Thoracic aorta (tissue), 2 donors: ENCODE results near the gene PAH. TPM values are rescaled to one million over a fixed set of nuclear protein-coding genes. Genes with fewer than 3 reads are reported as not detected.

Experiments
- ATAC-seq: fragments of 150-250 bp; one replicate; pipeline ENCODE4 v1.8.0; 2017; ENCODE audit warnings: low read depth; ENCODE audit not compliant: insufficient number of reproducible peaks, low FRiP score
- DNase-seq: peaks from one replicate; pipeline ENCODE4 v3.0.0-alpha.2; 2020; ENCODE audit warnings: low spot score
- H3K27ac ChIP-seq, 2 donors: fragments of 200-600 bp; sonication (generic); 1 replicate in 1 of 2; 2 replicates in 1 of 2; pipeline ENCODE4 v1.5.1; 2016; ENCODE audit warnings: mild to moderate bottlenecking in 2 of 2, moderate library complexity in 2 of 2
- H3K27me3 ChIP-seq: fragments of 200-600 bp; sonication (generic); replicated peaks from 2 replicates; pipeline ENCODE4 v1.6.0; 2016; ENCODE audit warnings: mild to moderate bottlenecking; ENCODE audit not compliant: insufficient read depth
- H3K36me3 ChIP-seq: fragments of 200-600 bp; sonication (generic); one replicate; pipeline ENCODE4 v1.5.1; 2016
- H3K4me1 ChIP-seq, 2 donors: fragments of 200-600 bp; sonication (generic); 1 replicate in 1 of 2; 2 replicates in 1 of 2; pipeline versions ENCODE4 v1.5.1 to v1.6.0; 2016; ENCODE audit warnings: low read depth in 2 of 2, mild to moderate bottlenecking in 1 of 2; ENCODE audit not compliant: control insufficient read depth in 1 of 2
- H3K4me3 ChIP-seq: fragments of 200-600 bp; sonication (generic); 2 replicates; pipeline ENCODE4 v1.5.1; 2016; ENCODE audit warnings: mild to moderate bottlenecking
- H3K9me3 ChIP-seq: fragments of 200-600 bp; sonication (generic); 2 replicates; pipeline ENCODE4 v1.5.1; 2016
- total RNA-seq, 2 donors: library from RNA; depleted of rRNA; stranded (reverse); fragments of >200 nt; gene quantifications; one replicate each; pipeline versions ENCODE4 v1.1.0 to v1.2.3, GENCODE V29; 2016
- TF ChIP-seq, protein P1 (sequence below): fragments of 200-600 bp; sonication (generic); IDR thresholded peaks from one replicate; pipeline ENCODE4 v1.5.1; 2019; ENCODE audit warnings: antibody characterized with exemption

Gene PAH
- total RNA-seq, 2 donors from 2014 or later = not detected

DNA sequence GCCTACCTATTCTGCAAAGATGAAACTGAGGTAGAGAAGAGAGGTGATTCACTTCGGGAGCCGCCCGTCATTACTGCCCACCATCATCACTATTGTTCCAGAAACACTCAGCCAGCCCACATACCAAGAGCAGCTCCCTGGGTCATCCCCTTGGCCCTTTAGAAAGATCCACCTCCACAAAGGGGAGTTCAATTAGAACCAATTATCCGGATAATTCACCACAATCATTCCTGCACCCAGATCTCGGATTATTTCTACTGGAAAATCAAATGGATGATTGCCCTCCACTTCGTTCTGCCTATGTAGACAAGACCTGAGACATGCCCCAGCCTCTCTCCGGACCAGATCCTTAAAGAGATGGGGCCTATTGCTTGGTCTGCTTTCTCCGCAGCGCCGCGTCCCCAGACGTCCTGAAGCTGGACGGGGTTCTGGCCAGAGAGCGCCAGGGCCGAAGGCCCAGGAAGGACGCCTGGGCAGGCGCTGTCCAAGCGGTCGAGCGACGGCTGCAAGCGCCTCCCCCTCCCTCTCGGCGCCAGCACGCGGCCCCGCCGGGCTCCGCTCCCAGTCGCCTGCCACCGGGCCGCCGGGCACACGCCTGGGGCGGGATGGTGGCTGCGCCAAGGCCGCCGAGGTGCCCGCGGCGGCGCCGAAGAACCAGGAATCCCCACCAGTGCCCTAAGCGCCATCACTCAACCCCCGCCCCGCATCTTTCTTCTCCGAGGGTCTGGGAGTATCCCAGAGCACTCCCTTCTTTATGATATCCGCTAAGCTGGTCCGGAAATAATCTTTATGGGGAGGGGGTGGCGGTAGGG is 39.1 kb upstream of the PAH start:
- H3K4me1 ChIP-seq = peaks cover 5 to 20% of the 10 kb centered on the region in 2 donors
- no peaks in the 10 kb centered on the region for H3K27me3 ChIP-seq
- H3K27ac ChIP-seq = no peak overlapping the region
- no peaks in the 10 kb centered on the region for H3K36me3 ChIP-seq
- ATAC-seq (no peak), DNase-seq (no peak)
- no peaks in the 10 kb centered on the region for H3K9me3 ChIP-seq
- TF ChIP-seq, protein P1, sequence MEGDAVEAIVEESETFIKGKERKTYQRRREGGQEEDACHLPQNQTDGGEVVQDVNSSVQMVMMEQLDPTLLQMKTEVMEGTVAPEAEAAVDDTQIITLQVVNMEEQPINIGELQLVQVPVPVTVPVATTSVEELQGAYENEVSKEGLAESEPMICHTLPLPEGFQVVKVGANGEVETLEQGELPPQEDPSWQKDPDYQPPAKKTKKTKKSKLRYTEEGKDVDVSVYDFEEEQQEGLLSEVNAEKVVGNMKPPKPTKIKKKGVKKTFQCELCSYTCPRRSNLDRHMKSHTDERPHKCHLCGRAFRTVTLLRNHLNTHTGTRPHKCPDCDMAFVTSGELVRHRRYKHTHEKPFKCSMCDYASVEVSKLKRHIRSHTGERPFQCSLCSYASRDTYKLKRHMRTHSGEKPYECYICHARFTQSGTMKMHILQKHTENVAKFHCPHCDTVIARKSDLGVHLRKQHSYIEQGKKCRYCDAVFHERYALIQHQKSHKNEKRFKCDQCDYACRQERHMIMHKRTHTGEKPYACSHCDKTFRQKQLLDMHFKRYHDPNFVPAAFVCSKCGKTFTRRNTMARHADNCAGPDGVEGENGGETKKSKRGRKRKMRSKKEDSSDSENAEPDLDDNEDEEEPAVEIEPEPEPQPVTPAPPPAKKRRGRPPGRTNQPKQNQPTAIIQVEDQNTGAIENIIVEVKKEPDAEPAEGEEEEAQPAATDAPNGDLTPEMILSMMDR = no peak
- H3K4me3 ChIP-seq = peak overlapping the region; percentile 11

DNA sequence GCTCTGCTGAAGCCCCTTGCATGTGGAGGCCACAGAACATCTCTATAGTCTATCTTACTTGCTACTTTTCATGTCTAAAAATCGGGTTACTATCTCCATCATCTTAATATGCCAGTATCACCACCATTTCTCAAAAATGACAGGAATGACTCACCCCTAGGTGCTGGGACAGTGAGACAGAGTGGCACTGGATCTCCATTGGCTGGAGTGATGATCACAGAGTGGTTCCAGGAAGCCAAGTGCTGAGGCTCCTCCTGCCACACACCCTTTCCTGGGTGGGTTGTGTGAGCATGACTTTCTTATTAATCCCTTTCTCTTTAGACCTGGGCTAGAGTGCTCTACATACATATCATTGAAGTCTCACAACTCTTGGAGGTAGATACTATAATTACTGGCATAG is 37.1 kb upstream of the PAH start:
- H3K27me3 ChIP-seq = no peaks in the 10 kb centered on the region
- H3K4me1 ChIP-seq = peaks cover 5 to 20% of the 10 kb centered on the region in 2 donors
- DNase-seq = no peak
- ATAC-seq = no peak
- no peak overlapping the region for H3K27ac ChIP-seq
- no peaks in the 10 kb centered on the region for H3K9me3 ChIP-seq
- H3K36me3 ChIP-seq = no peaks in the 10 kb centered on the region
- TF ChIP-seq, protein P1 = no peak
- H3K4me3 ChIP-seq = no peak overlapping the region

DNA sequence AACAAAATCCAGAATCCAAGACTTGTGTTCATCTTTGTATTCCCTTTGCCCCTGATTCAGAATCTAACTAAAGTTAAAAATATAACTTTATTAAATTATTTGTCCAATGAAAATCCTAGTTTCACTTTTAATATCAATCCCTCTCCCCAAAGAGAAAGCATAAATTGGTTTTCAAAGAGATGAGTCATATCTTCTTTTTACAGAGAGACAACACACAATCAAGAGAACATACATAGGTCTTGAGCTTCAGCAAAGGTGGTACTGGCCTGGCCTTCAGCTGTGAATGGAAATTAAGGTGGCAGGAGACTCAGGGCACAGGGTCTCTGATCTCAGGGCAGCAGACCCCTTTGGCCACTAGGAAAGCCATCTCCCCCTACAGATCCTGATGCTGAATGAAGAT is 36.2 kb upstream of the PAH start:
- no peaks in the 10 kb centered on the region for H3K27me3 ChIP-seq
- no peaks in the 10 kb centered on the region for H3K36me3 ChIP-seq
- no peak overlapping the region for H3K27ac ChIP-seq
- no peak for DNase-seq
- peaks cover 3 to 13% of the 10 kb centered on the region in 2 donors for H3K4me1 ChIP-seq
- TF ChIP-seq, protein P1 = no peak
- ATAC-seq = no peak
- H3K4me3 ChIP-seq = no peak overlapping the region
- H3K9me3 ChIP-seq = no peaks in the 10 kb centered on the region

DNA sequence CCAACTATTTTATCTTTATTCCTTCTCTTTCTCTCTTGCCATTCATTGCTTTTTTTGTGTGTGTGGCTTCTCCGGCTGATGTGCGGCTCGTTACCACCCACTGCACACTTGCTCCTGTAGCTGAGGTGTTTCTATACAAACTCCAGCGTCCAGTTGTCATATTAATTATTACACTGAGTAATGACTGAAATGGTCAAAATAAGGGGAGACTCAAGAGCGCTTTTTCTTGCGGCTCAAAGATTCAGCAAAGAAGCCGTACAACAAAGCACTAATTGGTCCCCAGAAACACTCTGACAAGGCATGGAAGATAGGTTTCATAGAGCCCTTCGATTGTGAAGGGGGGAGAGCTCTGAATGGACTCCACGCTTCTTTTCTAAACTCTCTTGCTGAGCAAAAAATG is 34.8 kb upstream of the PAH start:
- peaks cover 0 to 7% of the 10 kb centered on the region in 2 donors for H3K4me1 ChIP-seq
- H3K9me3 ChIP-seq = no peaks in the 10 kb centered on the region
- ATAC-seq = no peak
- no peaks in the 10 kb centered on the region for H3K27me3 ChIP-seq
- TF ChIP-seq, protein P1 = no peak
- no peaks in the 10 kb centered on the region for H3K36me3 ChIP-seq
- H3K4me3 ChIP-seq = no peak overlapping the region
- DNase-seq = no peak
- H3K27ac ChIP-seq = no peak overlapping the region

DNA sequence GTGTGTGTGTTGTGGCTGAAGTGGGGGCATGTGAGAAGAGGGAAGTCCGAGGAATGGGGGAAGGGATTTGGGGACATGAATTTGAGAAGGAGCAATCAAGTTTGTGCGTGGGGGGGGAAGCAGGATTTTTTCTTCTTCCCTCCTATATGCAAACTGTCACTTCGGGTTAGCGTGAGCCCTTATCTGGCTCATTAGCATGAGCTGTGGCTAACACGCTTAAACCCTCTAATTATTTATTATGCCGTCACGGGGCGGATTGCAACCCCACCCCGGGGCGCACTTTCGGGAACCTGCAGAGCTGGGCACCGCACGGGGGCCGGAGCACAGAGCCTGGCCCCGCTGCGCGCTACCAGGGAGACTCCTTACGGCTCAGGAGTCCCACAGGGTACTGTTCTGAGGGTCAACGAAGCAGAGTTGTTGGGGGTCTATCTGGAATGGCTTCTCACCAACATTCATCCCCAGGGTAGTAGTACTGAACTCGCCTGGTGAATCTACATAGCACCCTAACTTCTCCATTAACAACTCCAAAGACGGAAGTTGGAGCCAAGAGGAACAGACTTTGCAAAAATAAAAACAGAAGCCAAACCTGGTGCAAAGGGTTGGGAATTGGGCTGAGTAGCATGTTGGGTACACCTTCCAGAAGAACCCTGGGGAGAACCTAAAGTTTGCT is 34.0 kb upstream of the PAH start:
- Histone ChIP-seq H3K27ac (no peak overlapping the region), H3K4me1 (no peaks in the 10 kb centered on the region), H3K36me3 (no peaks in the 10 kb centered on the region), H3K27me3 (no peaks in the 10 kb centered on the region), H3K4me3 (no peak overlapping the region), H3K9me3 (no peaks in the 10 kb centered on the region)
- ATAC-seq = no peak
- TF ChIP-seq, protein P1 = no peak
- DNase-seq = no peak
